A549 treated with AZD9567 at 1 μM for 4 hours (cell line): ENCODE data around the gene CACNA1B. TPM values are rescaled to one million over a fixed set of nuclear protein-coding genes. Genes with fewer than 3 reads are reported as not detected.

Experiments used
- total RNA-seq: library from RNA; stranded (reverse); fragments of 200-300 nt; extraction: Qiagen RNA extraction; gene quantifications from 5 replicates; pipeline ENCODE4 v1.2.3, GENCODE V29; 2022; ENCODE audit not compliant: insufficient read depth

CACNA1B gene
- total RNA-seq: 0.02 to 0.05 TPM (median 0.03 TPM) in 4 of 5 replicates, not detected in the other

GRCh38 chr9:137877506-137878122 is at the start of gene CACNA1B:
Gene CACNA1B, plus strand, starts transcription at chr9:137877782. Its CDS starts 152 bp downstream, at chr9:137877934.

